Measurements from ENCODE around the gene KLF13. TPM values are rescaled to one million over a fixed set of nuclear protein-coding genes. Genes with fewer than 3 reads are reported as not detected.

The KLF13 gene
- total and polyA plus RNA-seq, 10 of the 15 experiments (the other 5 are each of a cell fraction or from before 2014, with no cell fraction given) = 20.3 to 109 (median 51.4) TPM

DNA sequence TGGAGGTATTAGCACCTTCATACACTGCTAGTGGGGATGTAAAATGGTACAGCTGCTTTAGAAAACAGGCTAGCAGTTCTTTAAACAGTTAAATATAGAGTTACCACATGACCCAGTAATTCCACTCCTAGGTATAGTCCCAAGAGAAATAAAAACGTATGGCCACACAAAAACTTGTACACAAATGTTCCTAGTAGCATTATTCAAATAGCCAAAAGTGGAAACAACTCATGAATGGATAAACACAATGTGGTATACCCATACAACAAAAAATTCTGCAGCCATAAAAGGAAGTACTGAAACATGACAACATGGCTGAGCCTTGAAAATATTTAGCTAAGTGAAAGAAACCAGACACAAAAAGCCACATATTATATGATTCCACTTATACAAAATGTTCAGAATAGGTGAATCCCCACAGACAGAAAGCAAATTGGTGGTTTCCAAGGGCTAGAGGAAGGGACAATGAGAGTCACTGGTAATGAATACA, 40.8 kb upstream of the KLF13 start (continued):
- peak in 1 of 2 experiments; percentile 86; a peak in 2 of 4 replicates for TF ChIP-seq SRF (IDR thresholded peaks at IDR 0.05; ENCODE audit: low read depth in 2 of 2, low read length in 2 of 2)
- TF ChIP-seq TCF3 (IDR thresholded peaks at IDR 0.05; ENCODE audit: borderline replicate concordance, insufficient read depth, low read depth, low read length) = no peak
- TF ChIP-seq, protein P1, sequence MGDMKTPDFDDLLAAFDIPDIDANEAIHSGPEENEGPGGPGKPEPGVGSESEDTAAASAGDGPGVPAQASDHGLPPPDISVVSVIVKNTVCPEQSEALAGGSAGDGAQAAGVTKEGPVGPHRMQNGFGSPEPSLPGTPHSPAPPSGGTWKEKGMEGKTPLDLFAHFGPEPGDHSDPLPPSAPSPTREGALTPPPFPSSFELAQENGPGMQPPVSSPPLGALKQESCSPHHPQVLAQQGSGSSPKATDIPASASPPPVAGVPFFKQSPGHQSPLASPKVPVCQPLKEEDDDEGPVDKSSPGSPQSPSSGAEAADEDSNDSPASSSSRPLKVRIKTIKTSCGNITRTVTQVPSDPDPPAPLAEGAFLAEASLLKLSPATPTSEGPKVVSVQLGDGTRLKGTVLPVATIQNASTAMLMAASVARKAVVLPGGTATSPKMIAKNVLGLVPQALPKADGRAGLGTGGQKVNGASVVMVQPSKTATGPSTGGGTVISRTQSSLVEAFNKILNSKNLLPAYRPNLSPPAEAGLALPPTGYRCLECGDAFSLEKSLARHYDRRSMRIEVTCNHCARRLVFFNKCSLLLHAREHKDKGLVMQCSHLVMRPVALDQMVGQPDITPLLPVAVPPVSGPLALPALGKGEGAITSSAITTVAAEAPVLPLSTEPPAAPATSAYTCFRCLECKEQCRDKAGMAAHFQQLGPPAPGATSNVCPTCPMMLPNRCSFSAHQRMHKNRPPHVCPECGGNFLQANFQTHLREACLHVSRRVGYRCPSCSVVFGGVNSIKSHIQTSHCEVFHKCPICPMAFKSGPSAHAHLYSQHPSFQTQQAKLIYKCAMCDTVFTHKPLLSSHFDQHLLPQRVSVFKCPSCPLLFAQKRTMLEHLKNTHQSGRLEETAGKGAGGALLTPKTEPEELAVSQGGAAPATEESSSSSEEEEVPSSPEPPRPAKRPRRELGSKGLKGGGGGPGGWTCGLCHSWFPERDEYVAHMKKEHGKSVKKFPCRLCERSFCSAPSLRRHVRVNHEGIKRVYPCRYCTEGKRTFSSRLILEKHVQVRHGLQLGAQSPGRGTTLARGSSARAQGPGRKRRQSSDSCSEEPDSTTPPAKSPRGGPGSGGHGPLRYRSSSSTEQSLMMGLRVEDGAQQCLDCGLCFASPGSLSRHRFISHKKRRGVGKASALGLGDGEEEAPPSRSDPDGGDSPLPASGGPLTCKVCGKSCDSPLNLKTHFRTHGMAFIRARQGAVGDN (IDR thresholded peaks at IDR 0.05) = 0 out of 2 replicates have a peak, but pooled peaks have one; percentile 11
- no peak for TF ChIP-seq CREB1 (IDR thresholded peaks at IDR 0.05; ENCODE audit: low read depth)
- TF ChIP-seq MYC (IDR thresholded peaks at IDR 0.05; ENCODE audit: insufficient read depth, insufficient read length, insufficient replicate concordance, low read length, severe bottlenecking) = no peak
- TF ChIP-seq YBX1 (IDR thresholded peaks at IDR 0.05) = no peak
- TF ChIP-seq CTCF (IDR thresholded peaks at IDR 0.05 in 2 of 3, conservative IDR thresholded peaks at IDR 0.05 in 1 of 3; ENCODE audit: control insufficient read depth in 2 of 3, extremely low read depth in 1 of 3, insufficient read depth in 1 of 3, low read depth in 3 of 3, low read length in 3 of 3) = no peak
- TF ChIP-seq, protein P2, sequence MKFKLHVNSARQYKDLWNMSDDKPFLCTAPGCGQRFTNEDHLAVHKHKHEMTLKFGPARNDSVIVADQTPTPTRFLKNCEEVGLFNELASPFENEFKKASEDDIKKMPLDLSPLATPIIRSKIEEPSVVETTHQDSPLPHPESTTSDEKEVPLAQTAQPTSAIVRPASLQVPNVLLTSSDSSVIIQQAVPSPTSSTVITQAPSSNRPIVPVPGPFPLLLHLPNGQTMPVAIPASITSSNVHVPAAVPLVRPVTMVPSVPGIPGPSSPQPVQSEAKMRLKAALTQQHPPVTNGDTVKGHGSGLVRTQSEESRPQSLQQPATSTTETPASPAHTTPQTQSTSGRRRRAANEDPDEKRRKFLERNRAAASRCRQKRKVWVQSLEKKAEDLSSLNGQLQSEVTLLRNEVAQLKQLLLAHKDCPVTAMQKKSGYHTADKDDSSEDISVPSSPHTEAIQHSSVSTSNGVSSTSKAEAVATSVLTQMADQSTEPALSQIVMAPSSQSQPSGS (IDR thresholded peaks at IDR 0.05; ENCODE audit: low read length) = peak; percentile 56; the same call in 1 of the 2 replicates
- TF ChIP-seq HDAC2 (IDR thresholded peaks at IDR 0.05) = no peak
- TF ChIP-seq EGR1 (IDR thresholded peaks at IDR 0.05; ENCODE audit: borderline replicate concordance in 1 of 2, low read depth in 2 of 2, low read length in 2 of 2) = no peak
- TF ChIP-seq POU2F2 (IDR thresholded peaks at IDR 0.05; ENCODE audit: borderline replicate concordance, low read depth, low read length) = peak; percentile 9; the same call in 1 of the 3 replicates
- TF ChIP-seq MEF2A (IDR thresholded peaks at IDR 0.05; ENCODE audit: insufficient read depth, low read depth, low read length) = no peak
- no peak for TF ChIP-seq NR2C1 (IDR thresholded peaks at IDR 0.05)
- no peak for TF ChIP-seq ASH2L (IDR thresholded peaks at IDR 0.05; ENCODE audit: borderline replicate concordance, low read depth)
- no peak for TF ChIP-seq CREM (IDR thresholded peaks at IDR 0.05; ENCODE audit: low read depth)
- TF ChIP-seq MLLT1 (IDR thresholded peaks at IDR 0.05) = 0 out of 2 replicates have a peak, but pooled peaks have one; percentile 21
- TF ChIP-seq NFIC (IDR thresholded peaks at IDR 0.05; ENCODE audit: low read depth, low read length) = peak; percentile 55; the same call in 1 of the 2 replicates
- TF ChIP-seq CHD4 (IDR thresholded peaks at IDR 0.05) = no peak
- TF ChIP-seq E2F4 (IDR thresholded peaks at IDR 0.05; ENCODE audit: low read depth, low read length) = no peak
- TF ChIP-seq EZH2 (IDR thresholded peaks at IDR 0.05; ENCODE audit: borderline replicate concordance, control insufficient read depth, low read depth, low read length) = no peak
